Eye (tissue), 1 donor: Measurements from ENCODE around the gene COX10.

ENCODE experiments used
- DNase-seq: peaks from one replicate; pipeline ENCODE4 v3.0.0-alpha.2; 2015

Gene COX10

DNA sequence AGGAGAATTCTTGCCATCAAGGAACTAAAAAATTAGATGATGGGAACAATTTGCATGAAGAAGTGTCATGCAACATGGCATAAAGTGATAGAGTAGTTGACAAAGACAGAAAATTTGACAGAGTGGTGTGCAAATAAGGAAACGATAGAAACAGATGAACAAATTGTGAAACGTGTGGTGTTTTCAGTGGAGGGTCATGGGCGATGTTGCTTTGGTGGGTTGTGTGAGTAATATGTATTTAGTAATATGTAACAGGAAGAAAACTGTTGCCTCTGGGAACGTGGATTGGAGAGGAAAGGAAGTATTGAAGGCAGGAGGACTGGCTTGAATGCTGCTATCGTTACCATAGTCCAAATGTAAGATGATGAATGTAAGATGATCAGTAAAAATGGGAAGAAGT, 3.6 kb downstream of the COX10 start:
- no peak for DNase-seq

DNA sequence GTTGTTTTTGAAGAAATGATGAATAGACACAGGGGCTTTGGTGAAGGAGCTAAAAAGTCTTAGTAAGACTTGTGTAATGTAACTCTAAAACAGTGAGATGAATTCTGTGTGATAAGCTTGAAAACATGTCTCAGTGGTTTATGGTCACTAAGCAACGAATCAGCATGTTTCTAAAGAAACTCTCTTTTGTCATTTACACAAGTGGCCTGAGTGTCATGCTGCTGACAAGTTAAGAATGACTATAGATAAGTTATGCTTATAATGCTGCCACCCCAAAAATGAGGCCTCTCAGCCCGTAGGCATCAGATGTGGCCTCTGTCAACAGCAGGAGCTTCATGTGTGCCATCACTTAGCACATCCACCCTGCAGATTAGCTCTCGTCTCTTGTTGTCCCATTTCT, 8.7 kb downstream of the COX10 start:
- DNase-seq, result no peak

DNA sequence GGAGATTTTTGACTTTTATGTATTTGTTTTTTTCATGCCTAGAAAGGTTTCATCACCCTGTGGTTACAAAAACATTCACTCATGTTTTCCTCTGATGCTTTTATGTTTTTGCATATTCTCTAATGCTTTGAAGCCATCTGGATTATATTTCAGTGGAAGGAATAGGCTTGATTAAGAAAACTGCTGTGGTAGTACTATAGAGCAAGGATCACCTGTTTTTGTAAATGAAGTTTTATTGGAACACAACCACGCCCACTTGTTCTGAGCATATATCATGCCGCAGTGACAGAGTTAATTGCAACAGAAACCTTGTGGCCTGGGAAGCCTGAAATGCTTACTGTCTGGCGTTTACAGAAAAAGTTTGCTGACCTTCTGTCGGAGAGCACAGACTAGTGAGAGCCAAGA, 11.5 kb downstream of the COX10 start:
- no peak for DNase-seq

DNA sequence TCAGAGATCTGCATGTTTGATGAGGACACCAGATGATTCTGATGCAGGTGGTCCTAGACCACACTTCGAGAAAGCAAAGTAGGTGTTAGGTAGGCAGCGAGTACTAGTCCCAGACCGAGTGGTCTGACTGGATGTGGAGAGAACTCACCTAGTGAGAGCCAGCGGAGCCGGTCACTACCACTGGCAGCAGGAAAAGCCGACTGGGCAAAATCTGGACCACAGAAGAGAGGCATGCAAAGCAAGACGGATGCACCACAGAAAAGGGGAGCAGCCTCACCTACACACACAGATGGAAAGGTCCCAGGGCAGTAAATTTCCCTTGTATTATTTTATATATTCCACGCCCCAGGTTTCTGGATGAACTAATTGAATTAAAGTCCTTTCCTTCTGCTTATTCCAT, 13.5 kb downstream of the COX10 start:
- DNase-seq, result no peak

GRCh38 chr17:14084955-14085354, 15.7 kb downstream of the COX10 start:
- DNase-seq, result no peak

GRCh38 chr17:14086189-14086588, 16.9 kb downstream of the COX10 start:
- no peak for DNase-seq

DNA sequence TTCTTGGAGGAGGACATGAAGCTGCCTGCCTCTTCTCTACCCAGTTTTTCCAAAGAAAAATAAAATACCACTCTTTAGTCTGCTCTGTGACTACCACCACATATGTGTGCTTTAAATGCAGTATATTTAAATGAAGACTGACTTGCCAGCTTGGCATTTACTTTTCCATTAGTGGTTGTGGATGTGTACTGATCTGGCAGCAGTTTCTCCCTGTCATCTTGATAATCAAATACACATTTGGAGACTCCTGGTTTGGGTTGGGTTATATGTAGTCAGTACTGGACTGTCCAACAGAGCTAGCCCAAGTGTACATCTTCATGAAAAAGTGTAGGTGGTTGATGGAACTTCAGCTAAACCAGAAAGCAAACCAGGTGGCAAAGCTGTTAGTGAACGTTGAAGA, 19.9 kb downstream of the COX10 start:
- no peak for DNase-seq

DNA sequence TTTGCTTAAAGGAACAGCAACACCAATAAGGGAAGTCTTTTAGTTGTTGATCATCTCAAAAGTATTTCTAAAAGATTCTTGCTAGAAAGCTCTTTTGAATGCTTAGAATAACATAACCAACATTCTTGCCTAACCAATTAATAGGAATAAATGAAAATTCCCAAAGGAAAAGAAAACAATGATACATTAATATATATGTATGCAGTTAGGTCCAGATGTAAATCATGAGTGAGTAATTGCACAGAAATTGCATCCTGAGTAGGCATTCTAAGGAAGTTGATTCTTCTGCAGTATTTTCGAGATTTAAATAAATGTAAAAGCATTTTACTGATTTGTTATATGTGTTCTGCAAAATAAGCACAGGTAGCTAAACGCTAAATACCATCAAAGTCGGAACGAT, 22.1 kb downstream of the COX10 start:
- no peak for DNase-seq

DNA sequence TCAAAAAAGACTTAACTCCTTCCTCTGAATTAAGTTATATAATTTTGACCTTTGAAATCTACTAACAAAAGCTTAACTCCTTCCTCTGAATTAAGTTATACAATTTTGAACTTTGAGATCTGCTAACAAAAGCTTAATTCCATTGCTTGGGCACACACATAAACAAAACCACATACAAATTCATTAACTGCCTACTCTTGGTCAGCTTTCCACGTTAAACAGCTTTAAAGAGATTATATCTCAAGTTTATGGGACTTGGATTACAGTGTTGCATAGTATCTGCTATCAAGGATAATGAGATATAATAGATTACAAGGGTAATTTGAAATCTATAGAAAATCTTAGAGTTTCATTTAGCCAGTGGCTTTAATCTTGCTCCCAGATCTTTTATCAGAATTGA, 23.5 kb downstream of the COX10 start:
- no peak for DNase-seq

DNA sequence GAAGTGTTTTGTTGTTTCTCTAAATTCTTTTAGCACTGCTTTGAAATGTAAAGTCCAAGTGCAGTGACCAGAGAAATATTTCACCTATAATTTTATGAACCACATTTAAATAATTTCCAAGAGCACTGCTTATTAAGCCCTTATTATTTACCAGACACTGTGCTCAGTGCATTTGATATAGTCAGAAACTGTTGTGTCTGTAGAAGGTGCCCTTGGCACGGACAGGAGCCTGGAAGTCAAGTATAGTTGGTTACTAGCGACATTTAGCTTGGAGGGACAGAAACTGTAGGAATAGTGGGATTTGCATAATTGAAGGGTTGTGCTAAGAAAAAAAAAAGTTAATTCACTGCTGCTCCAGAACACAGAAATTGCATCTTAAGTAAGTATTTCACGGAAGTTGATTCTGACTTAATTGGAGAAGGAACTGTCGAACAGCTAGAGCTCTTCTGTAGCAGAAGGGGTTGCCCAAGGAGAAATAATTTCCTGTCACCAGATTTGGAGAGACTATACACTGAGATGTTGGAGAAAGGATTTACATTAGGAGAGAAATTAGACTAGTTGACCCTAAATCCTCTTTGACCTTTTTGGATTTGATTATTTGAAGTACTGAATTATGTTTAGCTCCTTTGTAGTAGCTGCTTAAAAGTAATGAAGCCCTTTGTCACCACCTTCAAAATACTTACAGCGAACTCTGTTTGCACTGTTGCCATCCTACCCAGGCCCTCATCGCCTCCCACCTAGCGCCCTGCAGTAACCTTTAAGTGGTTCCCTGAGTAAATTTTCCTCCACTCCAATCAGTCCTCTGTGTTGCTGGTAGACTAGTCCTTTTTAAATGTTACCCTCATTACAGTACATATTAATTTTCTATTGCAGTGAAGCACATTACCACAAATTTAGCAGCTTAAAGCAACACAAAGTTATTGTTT, 25.6 kb downstream of the COX10 start:
- no peak for DNase-seq

GRCh38 chr17:14095631-14096030, 26.3 kb downstream of the COX10 start:
- no peak for DNase-seq

DNA sequence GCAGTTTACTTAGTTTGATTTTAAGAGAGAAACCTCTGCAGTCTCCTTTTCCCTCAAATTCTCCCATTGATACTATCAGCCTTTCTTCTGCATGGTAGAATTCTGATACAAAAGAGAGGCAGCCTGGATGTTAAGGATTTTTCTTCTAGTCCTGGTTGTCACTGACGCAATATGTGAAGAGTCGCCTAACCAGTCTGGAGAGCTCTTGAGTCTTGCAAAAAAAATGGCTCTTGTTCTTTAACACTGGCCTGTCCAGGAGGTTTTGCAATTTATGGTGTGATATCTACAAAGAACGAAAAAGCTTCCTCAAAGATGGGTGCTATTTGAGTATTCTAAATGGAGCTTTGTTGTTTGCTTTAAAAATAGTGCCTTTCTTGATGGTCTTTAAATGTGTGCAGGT, 28.9 kb downstream of the COX10 start:
- DNase-seq, result no peak

DNA sequence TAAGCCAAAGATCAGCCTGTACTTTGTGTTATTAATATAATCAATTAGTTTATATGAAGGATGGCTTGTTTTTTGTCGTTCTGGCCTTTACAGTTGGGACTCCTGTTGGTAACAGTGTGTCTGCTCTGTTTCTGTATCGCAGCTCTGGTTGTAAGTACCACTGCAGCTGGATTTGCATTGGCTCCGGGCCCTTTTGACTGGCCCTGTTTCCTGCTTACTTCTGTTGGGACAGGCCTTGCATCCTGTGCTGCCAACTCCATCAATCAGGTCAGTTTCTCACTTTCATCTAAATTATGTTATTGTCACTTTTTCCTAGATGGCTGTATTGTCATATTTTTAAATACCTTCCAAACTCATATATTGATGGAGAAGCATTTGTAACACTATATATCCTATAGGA, 32.7 kb downstream of the COX10 start:
- no peak for DNase-seq

DNA sequence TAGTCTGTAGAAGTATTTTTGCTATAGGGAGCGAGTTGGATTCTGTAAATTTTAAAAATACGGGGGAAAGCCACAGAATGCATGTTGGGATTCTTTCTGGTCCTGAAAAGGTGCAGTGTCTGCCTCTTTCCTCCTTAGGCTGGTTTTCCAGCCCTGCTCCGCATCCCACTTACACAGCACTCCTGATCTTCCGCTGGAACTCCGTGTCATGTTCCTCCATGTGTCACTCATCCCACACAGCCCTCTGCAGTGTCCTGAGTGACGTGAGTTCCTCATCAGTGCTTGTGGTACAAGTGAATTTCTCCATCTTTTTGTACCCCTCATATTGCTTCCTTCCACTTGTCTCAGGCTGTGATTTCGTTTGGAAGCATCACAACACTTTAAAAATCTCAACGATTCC, 34.5 kb downstream of the COX10 start:
- DNase-seq, result no peak

- DNase-seq, result no peak
Observed at GRCh38 chr17:14104734-14105133, 35.4 kb downstream of the COX10 start.

DNA sequence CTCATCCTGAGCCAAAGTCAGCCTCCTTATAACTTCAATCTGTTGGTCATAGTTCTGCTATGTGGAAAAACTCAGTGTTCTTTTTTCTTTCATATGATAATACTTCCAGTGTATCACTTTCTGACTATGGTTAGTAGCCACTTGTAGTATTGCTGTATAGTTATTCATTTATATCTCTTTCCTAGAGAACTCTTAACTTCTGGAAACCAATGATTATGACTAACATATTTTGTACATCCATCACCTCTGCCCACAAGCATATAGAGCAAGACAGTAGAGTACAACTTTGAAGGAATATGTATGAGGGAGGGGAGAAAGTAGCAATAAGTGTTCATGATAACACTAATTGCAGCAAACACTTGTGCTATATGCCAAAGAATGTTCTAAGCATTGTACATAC, 38.6 kb downstream of the COX10 start:
- no peak for DNase-seq

DNA sequence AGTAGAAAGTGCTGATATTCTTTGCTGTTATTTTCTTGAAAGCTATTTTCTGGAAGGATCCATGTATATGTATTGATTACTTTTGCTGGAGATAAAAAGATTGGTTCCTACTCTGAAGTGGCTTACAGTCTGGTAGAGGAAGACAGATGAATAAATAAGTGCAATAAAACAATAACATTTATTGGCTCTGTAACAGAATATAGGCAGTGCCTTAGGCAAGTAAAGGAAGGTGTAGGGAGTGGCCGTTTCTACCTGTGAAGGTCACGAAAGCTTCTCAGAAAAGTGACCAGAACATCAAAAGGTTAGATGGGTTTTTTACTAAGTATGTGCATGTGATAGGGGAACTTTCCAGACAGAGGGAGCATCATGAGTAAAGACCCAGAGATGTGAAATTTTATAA, 43.1 kb downstream of the COX10 start:
- DNase-seq, result no peak

GRCh38 chr17:14113137-14113536, 43.8 kb downstream of the COX10 start:
- DNase-seq, result no peak

DNA sequence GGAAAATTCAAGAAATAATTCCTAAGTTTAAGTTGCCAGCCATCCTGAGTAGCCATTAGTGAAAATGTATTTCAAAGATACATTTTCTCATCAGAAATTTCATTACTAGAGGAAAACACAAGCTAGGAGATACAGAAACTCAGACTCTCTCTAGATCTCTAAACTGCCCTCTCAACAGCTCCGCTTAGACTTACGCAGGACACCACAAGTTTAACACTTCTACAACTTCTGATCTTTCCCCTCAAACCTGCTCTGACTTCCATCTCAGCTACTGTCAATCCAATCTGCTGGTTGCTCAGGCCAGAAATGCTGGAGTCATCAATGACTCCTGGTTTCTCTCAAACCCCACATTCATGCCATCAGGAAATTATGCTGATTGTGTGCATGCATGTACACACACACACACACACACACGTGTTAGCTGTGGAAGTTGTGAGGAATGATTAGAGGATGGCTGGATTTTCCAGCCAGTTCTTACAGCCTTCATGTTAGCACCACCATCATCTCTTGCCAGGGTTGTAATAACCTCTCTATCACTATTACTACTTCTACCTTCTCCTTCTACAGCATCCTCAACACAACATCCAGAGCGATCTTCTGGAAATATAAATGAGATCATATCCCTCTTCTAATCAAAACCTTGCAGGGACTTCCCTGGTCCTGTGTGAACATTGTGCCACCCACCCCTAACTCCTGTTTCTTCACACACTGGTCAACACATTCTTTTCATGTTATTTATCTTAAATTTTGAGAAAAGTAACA, 47.1 kb downstream of the COX10 start:
- no peak for DNase-seq

- DNase-seq, result no peak
Observed at GRCh38 chr17:14118951-14119350, 49.6 kb downstream of the COX10 start.

DNA sequence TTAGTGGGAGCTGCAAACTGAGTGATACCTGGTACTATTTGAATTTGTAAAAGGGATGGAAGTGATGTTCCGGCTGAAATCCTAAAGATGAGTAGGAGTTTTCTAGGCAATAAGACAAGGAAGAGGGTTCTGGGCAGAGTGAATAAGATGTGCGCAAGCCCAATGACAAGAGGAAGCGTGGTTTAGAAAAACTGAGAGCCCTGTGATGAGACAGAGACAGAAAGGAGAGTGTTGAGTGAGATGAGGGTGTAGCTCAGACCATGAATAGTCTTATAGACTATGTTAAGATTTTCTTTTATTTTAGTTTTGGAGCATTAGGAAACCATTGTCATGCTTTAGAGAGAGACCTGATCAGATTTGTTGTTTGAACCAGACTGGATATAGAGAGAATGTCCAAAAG, 50.2 kb downstream of the COX10 start:
- no peak for DNase-seq

- no peak for DNase-seq
Observed at GRCh38 chr17:14121952-14122351, 52.6 kb downstream of the COX10 start.

DNA sequence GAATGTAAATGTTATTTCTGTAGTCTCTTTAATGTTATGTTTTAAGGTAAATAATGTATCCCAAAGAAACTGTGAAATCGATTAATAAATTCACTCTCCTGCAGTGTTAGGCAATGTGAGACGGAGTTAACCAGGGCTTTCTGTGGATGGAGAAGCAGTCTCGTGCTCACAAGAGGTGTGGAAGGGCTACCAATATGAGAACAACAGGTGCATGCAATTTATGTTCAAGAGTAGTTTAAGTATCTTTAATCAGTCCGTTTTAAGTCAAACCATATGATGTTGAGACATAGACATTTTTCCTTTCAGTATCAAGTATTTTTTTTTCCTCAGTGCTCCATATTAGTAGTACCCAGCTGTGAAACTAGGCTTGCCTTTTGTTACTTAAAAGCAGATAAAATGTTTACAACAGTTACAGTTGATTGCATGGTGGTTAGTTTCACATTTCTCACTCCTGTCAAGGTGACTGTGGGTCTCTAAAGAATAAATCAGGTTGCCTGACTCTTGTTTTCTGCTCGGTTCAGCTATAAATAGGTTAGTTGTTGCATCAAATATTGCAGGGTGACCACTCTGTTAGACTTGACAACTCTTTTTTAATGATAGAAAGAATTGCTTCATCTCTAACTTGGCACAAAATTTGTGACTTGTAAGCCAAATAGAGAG, 54.4 kb downstream of the COX10 start:
- DNase-seq, result no peak

GRCh38 chr17:14124854-14125253, 55.5 kb downstream of the COX10 start:
- no peak for DNase-seq
